GM23248 (cell line): Measurements from ENCODE around the gene ABLIM3. TPM values are rescaled to one million over a fixed set of nuclear protein-coding genes. Genes with fewer than 3 reads are reported as not detected.

Experiments
- DNase-seq: peaks from one replicate; pipeline ENCODE4 v3.0.0-alpha.2; 2015
- H2AFZ ChIP-seq: fragments of 200-600 bp; sonication (generic); 2 replicates; pipeline ENCODE4 v1.6.1; 2016; ENCODE audit warnings: antibody characterized with exemption
- H3F3A ChIP-seq: fragments of 200-600 bp; sonication (generic); 2 replicates; pipeline ENCODE4 v1.6.1; 2016; ENCODE audit warnings: mild to moderate bottlenecking, antibody characterized with exemption, mixed run types; ENCODE audit not compliant: insufficient read depth
- H3K27ac ChIP-seq: fragments of 200-600 bp; sonication (generic); 2 replicates; pipeline ENCODE4 v1.5.1; 2016; ENCODE audit warnings: mild to moderate bottlenecking
- H3K27me3 ChIP-seq: fragments of 200-600 bp; sonication (generic); replicated peaks from 2 replicates; pipeline ENCODE4 v1.6.1; 2016; ENCODE audit warnings: mild to moderate bottlenecking; ENCODE audit not compliant: insufficient read depth
- H3K36me3 ChIP-seq: fragments of 200-600 bp; sonication (generic); 2 replicates; pipeline ENCODE4 v1.6.1; 2016; ENCODE audit warnings: low read depth, mild to moderate bottlenecking
- H3K4me1 ChIP-seq: fragments of 200-600 bp; sonication (generic); 2 replicates; pipeline ENCODE4 v1.6.1; 2016; ENCODE audit warnings: mild to moderate bottlenecking; ENCODE audit not compliant: insufficient read depth
- H3K4me2 ChIP-seq: fragments of 200-600 bp; sonication (generic); one replicate; pipeline ENCODE4 v1.6.1; 2016; ENCODE audit warnings: mild to moderate bottlenecking; ENCODE audit not compliant: unreplicated experiment
- H3K4me3 ChIP-seq: fragments of 200-600 bp; sonication (generic); 2 replicates; pipeline ENCODE4 v1.5.1; 2016; ENCODE audit warnings: mild to moderate bottlenecking
- H3K79me2 ChIP-seq: fragments of 200-600 bp; sonication (generic); 2 replicates; pipeline ENCODE4 v1.6.1; 2016; ENCODE audit warnings: mild to moderate bottlenecking; ENCODE audit not compliant: insufficient read depth
- H3K9ac ChIP-seq: fragments of 200-600 bp; sonication (generic); 2 replicates; pipeline ENCODE4 v1.6.1; 2016; ENCODE audit warnings: mild to moderate bottlenecking
- H3K9me2 ChIP-seq: fragments of 200-600 bp; sonication (generic); 2 replicates; pipeline ENCODE4 v1.6.1; 2016; ENCODE audit warnings: mixed run types, mild to moderate bottlenecking, moderate library complexity; ENCODE audit not compliant: insufficient read depth
- H3K9me3 ChIP-seq: fragments of 200-600 bp; sonication (generic); one replicate; pipeline ENCODE4 v1.6.1; 2017; ENCODE audit warnings: low read depth
- H4K20me1 ChIP-seq: fragments of 200-600 bp; sonication (generic); 2 replicates; pipeline ENCODE4 v1.6.0; 2016; ENCODE audit not compliant: insufficient read depth
- EZH2 ChIP-seq: fragments of 200-600 bp; sonication (generic); IDR thresholded peaks from 2 replicates; pipeline ENCODE4 v1.6.1; 2018; ENCODE audit warnings: antibody characterized with exemption, mild to moderate bottlenecking; ENCODE audit not compliant: insufficient read depth, poor library complexity, severe bottlenecking
- EZH2phosphoT487 ChIP-seq: fragments of 200-600 bp; sonication (generic); IDR thresholded peaks from 2 replicates; pipeline ENCODE4 v1.6.1; 2018; ENCODE audit warnings: antibody characterized with exemption, moderate library complexity, mild to moderate bottlenecking, low read depth; ENCODE audit not compliant: insufficient read depth
- WGBS, 2 experiments: methylation state at CpG; one replicate each; pipeline ENCODE4 v1.1.6; 2015 to 2017; ENCODE audit warnings: low lambda C conversion rate in 2 of 2, low coverage in 1 of 2; ENCODE audit errors: missing lambda C conversion rate in 2 of 2; 5-methylcytosine and 5-hydroxymethylcytosine counted together
- in situ Hi-C: fragments of 300-500 bp; cut with MboI; formaldehyde crosslinking; loops from 2 replicates; pipeline ENCODE4 v1.15.0; 2020
- polyA plus RNA-seq: library from polyadenylated mRNA; unstranded; fragments of >200 nt; fragmentation: Nextera tagmentation; extraction: Ambion mirVana; gene quantifications from 2 replicates; pipeline ENCODE4 v1.2.1, GENCODE V29; 2016
- total RNA-seq: library from RNA; depleted of rRNA; stranded (reverse); fragments of >200 nt; shearing (Covaris generic); gene quantifications from 2 replicates; pipeline ENCODE4 v1.2.3, GENCODE V29; 2014

The ABLIM3 gene
- total and polyA plus RNA-seq, 2 experiments from 2014 or later: 7.9 to 11.4 TPM

DNA sequence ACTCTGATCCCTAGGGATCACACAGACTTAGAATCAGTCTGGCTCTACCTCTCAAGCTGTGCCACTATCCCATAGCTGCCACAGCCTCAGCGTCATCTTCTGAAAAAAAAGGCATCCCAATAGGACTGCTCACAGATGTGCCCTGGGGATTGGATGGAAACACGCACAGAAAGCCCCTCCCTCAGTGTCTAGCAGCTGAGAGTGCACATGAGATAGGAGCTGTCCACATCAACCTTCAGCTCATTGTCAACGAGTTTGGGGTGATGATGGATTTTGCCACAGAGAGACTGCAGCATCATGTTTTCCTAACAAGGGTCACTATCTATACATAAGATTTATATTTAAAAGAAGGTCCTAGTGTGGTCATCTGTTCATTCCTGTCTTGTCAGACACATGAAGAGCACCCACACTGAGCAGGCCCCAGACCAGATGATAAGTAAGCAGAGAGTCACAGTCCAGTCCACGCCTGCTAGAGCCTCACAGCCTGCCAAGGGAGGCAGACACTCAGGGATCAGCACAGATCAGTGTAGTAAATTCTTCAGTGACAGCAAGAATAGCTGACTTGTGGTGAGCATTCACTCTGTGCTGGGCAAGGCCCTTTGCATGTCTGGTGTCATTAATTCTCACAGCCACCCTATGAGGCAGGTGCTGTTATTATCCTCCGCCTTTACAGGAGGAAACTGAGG, 156.2 kb downstream of the ABLIM3 start:
- H3K9ac ChIP-seq: no peak overlapping the region
- no peaks in the 10 kb centered on the region for H4K20me1 ChIP-seq
- peaks cover 6% of the 10 kb centered on the region for H3F3A ChIP-seq
- H3K27ac ChIP-seq: no peak overlapping the region
- no peak for DNase-seq
- in situ Hi-C loops: no loop called here
- H3K9me2 ChIP-seq: no peaks in the 10 kb centered on the region
- H3K9me3 ChIP-seq: no peaks in the 10 kb centered on the region
- no peak overlapping the region for H2AFZ ChIP-seq
- TF ChIP-seq EZH2phosphoT487 (no peak), EZH2 (no peak)
- no peak overlapping the region for H3K4me2 ChIP-seq
- no peak overlapping the region for H3K4me3 ChIP-seq
- H3K36me3 ChIP-seq: no peaks in the 10 kb centered on the region
- H3K4me1 ChIP-seq: no peaks in the 10 kb centered on the region
- peaks cover 5% of the 10 kb centered on the region; the same call in 1 of the 2 replicates for H3K27me3 ChIP-seq
- 76 to 82% methylated on average over 5 of the region's 5 CpGs for WGBS, 2 experiments
- no peaks in the 10 kb centered on the region for H3K79me2 ChIP-seq

DNA sequence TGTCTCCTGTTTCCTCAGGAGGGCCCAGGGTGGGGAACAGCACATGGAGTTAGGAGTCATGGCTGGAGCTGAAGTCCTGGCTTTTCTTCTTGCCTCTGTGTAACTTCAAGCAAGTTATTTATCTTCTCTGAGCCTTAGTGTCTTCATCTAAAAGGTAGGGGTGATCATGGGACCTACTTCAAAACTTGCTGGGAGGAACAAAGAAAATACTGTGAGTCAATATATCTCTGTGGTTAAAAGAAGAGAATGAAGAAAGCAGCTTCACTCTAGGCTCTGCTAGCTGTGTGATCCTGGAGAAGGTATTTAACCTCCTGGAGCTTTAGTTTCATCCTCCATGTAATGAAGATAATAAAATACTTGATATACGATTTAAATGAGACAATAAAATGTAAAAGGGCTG, 156.9 kb downstream of the ABLIM3 start:
- H3K4me3 ChIP-seq: no peak overlapping the region
- TF ChIP-seq EZH2phosphoT487: no peak
- TF ChIP-seq EZH2: no peak
- H3K27me3 ChIP-seq: peaks cover 5% of the 10 kb centered on the region; the same call in 1 of the 2 replicates
- H3K9me3 ChIP-seq: no peaks in the 10 kb centered on the region
- H3K9ac ChIP-seq: no peak overlapping the region
- no peaks in the 10 kb centered on the region for H3K79me2 ChIP-seq
- DNase-seq: no peak
- H3K36me3 ChIP-seq: no peaks in the 10 kb centered on the region
- H3K27ac ChIP-seq: no peak overlapping the region
- WGBS, 2 experiments: 58 to 63% methylated on average over 1 of the region's 1 CpG
- no peaks in the 10 kb centered on the region for H3K4me1 ChIP-seq
- in situ Hi-C loops: no loop called here
- no peaks in the 10 kb centered on the region for H3K9me2 ChIP-seq
- no peaks in the 10 kb centered on the region for H4K20me1 ChIP-seq
- H2AFZ ChIP-seq: no peak overlapping the region
- no peak overlapping the region for H3K4me2 ChIP-seq
- H3F3A ChIP-seq: peaks cover 6% of the 10 kb centered on the region

DNA sequence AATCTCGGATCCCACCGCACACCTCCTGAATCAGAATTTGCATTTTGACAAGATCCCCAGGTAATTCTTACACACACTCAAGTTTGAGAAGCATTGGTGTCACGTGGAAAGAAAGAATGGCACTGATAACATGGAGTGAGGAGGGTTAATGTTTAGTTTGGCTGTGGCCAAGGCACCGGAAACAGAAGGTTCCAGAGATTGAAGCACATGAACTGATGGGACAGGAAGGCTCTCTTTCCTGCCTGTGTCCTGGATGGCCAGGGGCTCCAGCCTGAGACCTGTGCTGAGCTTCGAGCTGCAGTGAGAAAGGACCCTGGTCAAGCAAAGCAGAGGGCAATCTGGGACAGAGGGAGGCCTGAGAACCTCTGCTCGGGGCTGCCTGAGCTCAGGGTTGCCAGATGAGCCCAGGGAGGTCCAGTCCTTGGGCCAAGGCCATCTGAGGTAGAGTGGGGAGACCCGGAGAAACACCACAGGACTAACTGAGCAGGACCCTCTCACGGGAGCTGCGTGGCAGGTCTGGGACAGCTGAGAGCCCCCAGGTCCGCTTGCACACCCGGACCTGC, 157.6 kb downstream of the ABLIM3 start:
- Histone ChIP-seq H3K27me3 (peaks cover 4% of the 10 kb centered on the region; the same call in 1 of the 2 replicates), H3K36me3 (no peaks in the 10 kb centered on the region), H3K4me3 (no peak overlapping the region), H3K4me1 (no peaks in the 10 kb centered on the region), H3K4me2 (no peak overlapping the region), H3F3A (peaks cover 6% of the 10 kb centered on the region), H3K9me2 (no peaks in the 10 kb centered on the region), H3K27ac (no peak overlapping the region), H3K9ac (no peak overlapping the region), H3K79me2 (no peaks in the 10 kb centered on the region), H3K9me3 (no peaks in the 10 kb centered on the region), H2AFZ (no peak overlapping the region), H4K20me1 (no peaks in the 10 kb centered on the region)
- TF ChIP-seq EZH2phosphoT487: no peak
- no peak for TF ChIP-seq EZH2
- in situ Hi-C loops: no loop called here
- 73 to 78% methylated on average over 11 of the region's 11 CpGs for WGBS, 2 experiments
- no peak for DNase-seq

DNA sequence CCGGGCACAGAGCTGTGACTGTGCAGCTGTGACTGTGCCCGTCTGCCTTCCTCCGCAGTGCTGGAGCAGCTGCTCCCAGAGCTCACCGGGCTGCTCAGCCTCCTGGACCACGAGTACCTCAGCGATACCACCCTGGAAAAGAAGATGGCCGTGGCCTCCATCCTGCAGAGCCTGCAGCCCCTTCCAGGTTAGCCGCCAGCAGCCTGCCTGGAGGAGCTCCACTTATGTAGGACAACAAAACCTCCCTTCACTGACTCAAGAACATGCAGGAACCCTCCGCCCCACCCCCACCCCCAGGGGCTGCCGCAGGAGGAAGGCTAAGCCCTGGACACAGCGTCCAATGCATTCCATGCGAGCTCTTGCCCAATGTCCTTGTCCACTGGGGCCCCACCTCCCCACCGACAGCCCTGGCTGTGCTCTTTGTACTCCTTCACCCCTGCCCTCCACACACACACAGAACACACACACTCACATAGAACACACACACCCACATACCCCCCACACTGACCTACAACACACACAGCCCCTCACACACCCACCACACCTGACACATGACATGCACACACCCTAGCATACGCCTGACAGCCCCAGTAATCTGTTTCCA, 158.3 kb downstream of the ABLIM3 start:
- no peak for DNase-seq
- no peak overlapping the region for H3K9ac ChIP-seq
- no peaks in the 10 kb centered on the region for H4K20me1 ChIP-seq
- in situ Hi-C loops: no loop called here
- no peaks in the 10 kb centered on the region for H3K4me1 ChIP-seq
- H3K9me3 ChIP-seq: no peaks in the 10 kb centered on the region
- no peak overlapping the region for H3K4me3 ChIP-seq
- H2AFZ ChIP-seq: no peak overlapping the region
- no peak overlapping the region for H3K27ac ChIP-seq
- whole genome bisulfite sequencing, 2 experiments: 94 to 96% methylated on average over 14 of the region's 14 CpGs
- no peaks in the 10 kb centered on the region for H3K27me3 ChIP-seq
- H3K4me2 ChIP-seq: no peak overlapping the region
- peaks cover 6% of the 10 kb centered on the region for H3F3A ChIP-seq
- H3K36me3 ChIP-seq: no peaks in the 10 kb centered on the region
- no peaks in the 10 kb centered on the region for H3K9me2 ChIP-seq
- TF ChIP-seq EZH2: no peak
- TF ChIP-seq EZH2phosphoT487: no peak
- no peaks in the 10 kb centered on the region for H3K79me2 ChIP-seq
